ENCODE measurements around the gene SLC9A5.

Gene SLC9A5

GRCh38 chr16:67283826-67284555 is 35.2 kb downstream of the SLC9A5 start:
- no peak overlapping the region for H3K4me3 ChIP-seq (replicated peaks; ENCODE audit: low read depth, low read length)
- TF ChIP-seq CTCF (IDR thresholded peaks at IDR 0.05; ENCODE audit: low read depth, low read length, missing control alignments): no peak
- DNase-seq (ENCODE audit: extremely low read depth, low read depth): no peak

- peak; percentile 44 for TF ChIP-seq CTCF (IDR thresholded peaks at IDR 0.05; ENCODE audit: low read depth, low read length, missing control alignments)
- no peak overlapping the region for H3K4me3 ChIP-seq (replicated peaks; ENCODE audit: low read depth, low read length)
- DNase-seq (ENCODE audit: extremely low read depth, low read depth): no peak
Measured at GRCh38 chr16:67284699-67285646, 36.2 kb downstream of the SLC9A5 start.

GRCh38 chr16:67286441-67287235 is 37.9 kb downstream of the SLC9A5 start:
- DNase-seq (ENCODE audit: extremely low read depth, low read depth): no peak
- no peak overlapping the region for H3K4me3 ChIP-seq (replicated peaks; ENCODE audit: low read depth, low read length)
- TF ChIP-seq CTCF (IDR thresholded peaks at IDR 0.05; ENCODE audit: low read depth, low read length, missing control alignments): no peak

- DNase-seq (ENCODE audit: extremely low read depth, low read depth): no peak
- H3K4me3 ChIP-seq (replicated peaks; ENCODE audit: low read depth, low read length): no peak overlapping the region
- TF ChIP-seq CTCF (IDR thresholded peaks at IDR 0.05; ENCODE audit: low read depth, low read length, missing control alignments): no peak
Measured at GRCh38 chr16:67287960-67288359, 39.2 kb downstream of the SLC9A5 start.

GRCh38 chr16:67291461-67291860 is 42.7 kb downstream of the SLC9A5 start:
- no peak overlapping the region for H3K4me3 ChIP-seq (replicated peaks; ENCODE audit: low read depth, low read length)
- no peak for DNase-seq (ENCODE audit: extremely low read depth, low read depth)
- TF ChIP-seq CTCF (IDR thresholded peaks at IDR 0.05; ENCODE audit: low read depth, low read length, missing control alignments): no peak

GRCh38 chr16:67294171-67294757 is 45.5 kb downstream of the SLC9A5 start:
- H3K4me3 ChIP-seq (replicated peaks; ENCODE audit: low read depth, low read length): no peak overlapping the region
- DNase-seq (ENCODE audit: extremely low read depth, low read depth): no peak
- no peak for TF ChIP-seq CTCF (IDR thresholded peaks at IDR 0.05; ENCODE audit: low read depth, low read length, missing control alignments)

Measured in HFF-Myc (cell line).